ENCODE measurements around the gene EXD2. TPM values are rescaled to one million over a fixed set of nuclear protein-coding genes. Genes with fewer than 3 reads are reported as not detected.

The EXD2 gene

DNA sequence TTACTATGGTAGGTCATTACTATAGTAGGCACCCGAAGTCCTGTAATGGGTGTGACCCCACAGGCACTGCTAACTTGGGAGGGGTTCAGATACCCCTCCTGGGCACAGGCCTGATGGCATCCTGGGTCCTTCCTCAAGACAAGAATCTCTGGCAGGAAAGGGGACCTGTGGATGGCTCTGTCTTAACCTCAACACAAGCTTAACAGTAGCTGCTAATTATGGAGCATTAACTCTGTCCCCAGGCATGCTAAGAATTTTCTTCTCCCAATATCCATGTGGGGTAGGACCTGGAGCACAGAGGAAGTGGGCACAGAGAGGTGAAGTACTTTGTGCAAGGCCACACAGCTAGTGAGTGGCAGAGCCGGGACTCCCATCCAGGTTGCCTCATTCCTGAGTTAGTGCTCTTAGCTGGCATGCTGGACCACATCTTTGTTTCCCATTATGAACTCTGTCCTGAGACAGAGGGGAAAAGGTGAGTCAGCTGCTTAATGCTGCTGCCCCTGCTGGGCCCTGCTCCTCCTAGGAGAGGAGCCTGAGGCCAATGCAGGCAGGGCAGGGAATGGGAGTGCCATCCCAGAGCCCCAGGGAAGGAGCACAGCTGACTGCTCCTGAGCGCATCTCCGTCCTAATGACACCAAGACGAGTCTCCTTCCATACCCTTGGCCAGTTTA, 100.7 kb downstream of the EXD2 start:
- H3K9ac ChIP-seq (ENCODE audit: low read depth, low read length, poor library complexity): no peak overlapping the region
- H3K23ac ChIP-seq (ENCODE audit: low read depth, low read length, poor library complexity): no peak overlapping the region
- no peaks in the 10 kb centered on the region for H3K79me1 ChIP-seq (ENCODE audit: low read depth, low read length)
- no peaks in the 10 kb centered on the region for H3K9me3 ChIP-seq (replicated peaks in 1 of 2; ENCODE audit: control insufficient read depth in 2 of 2, insufficient read depth in 1 of 2, low read depth in 1 of 2, low read length in 2 of 2)
- no peak overlapping the region for H3K4me2 ChIP-seq (ENCODE audit: insufficient read depth, low read length, poor library complexity, severe bottlenecking)
- no peak for DNase-seq (ENCODE audit: low spot score)
- H2AFZ ChIP-seq (ENCODE audit: low read length): no peak overlapping the region
- H3K27ac ChIP-seq (replicated peaks; ENCODE audit: low read length): no peak overlapping the region
- H2BK120ac ChIP-seq (ENCODE audit: low read depth, low read length): no peak overlapping the region
- no CpG with 5 or more reads among the region's 5 CpGs for WGBS, 2 donors (ENCODE audit: extremely low coverage in 2 of 2, insufficient read length in 2 of 2, insufficient replicate concordance in 1 of 2)
- H3K18ac ChIP-seq (ENCODE audit: low read length): no peak overlapping the region
- H3K4me1 ChIP-seq (ENCODE audit: control insufficient read depth in 2 of 2, insufficient read depth in 1 of 2, low read depth in 1 of 2, low read length in 2 of 2): peaks cover 6 to 11% of the 10 kb centered on the region in 2 donors
- no peaks in the 10 kb centered on the region for H3K36me3 ChIP-seq (replicated peaks in 1 of 2; ENCODE audit: control insufficient read depth in 2 of 2, insufficient read depth in 2 of 2, low read length in 2 of 2)
- no peak overlapping the region for H2BK12ac ChIP-seq (ENCODE audit: low read length)
- no peak overlapping the region for H4K8ac ChIP-seq (ENCODE audit: low read depth, low read length)
- H3K4me3 ChIP-seq (ENCODE audit: low read length in 2 of 2): no peak overlapping the region
- no peaks in the 10 kb centered on the region for H3K27me3 ChIP-seq (ENCODE audit: control insufficient read depth in 3 of 3, insufficient read depth in 3 of 3, low read depth in 1 of 3, low read length in 3 of 3)
- no peak overlapping the region for H2BK15ac ChIP-seq (ENCODE audit: low read length)
- no peak overlapping the region for H4K91ac ChIP-seq (ENCODE audit: low read depth, low read length, poor library complexity)
- H2AK5ac ChIP-seq (ENCODE audit: low read depth, low read length): no peak overlapping the region
- H3K4ac ChIP-seq (ENCODE audit: low read length): no peak overlapping the region
- H3K14ac ChIP-seq (ENCODE audit: low read length): no peak overlapping the region
- no peak overlapping the region for H2BK5ac ChIP-seq (ENCODE audit: low read length)

Small RNA genes lying within 50 kb of the gene (small RNA-seq; reads per million reads assigned to genes)
- not detected for gene RF00019 (ENCODE audit: insufficient read depth)
